Loucy (cell line): Measurements from ENCODE around the gene LASP1.

Experiments
- H2AFZ ChIP-seq: fragments of 200-600 bp; sonication (generic); 2 replicates; pipeline ENCODE4 v1.6.0; 2016; ENCODE audit warnings: antibody characterized with exemption, mild to moderate bottlenecking, low read length, moderate library complexity
- H3F3A ChIP-seq: fragments of 200-600 bp; 2 replicates; pipeline ENCODE4 v1.6.0; 2016; ENCODE audit warnings: antibody characterized with exemption, low read depth, mild to moderate bottlenecking
- H3K27me3 ChIP-seq: fragments of 200-600 bp; sonication (generic); 2 replicates; pipeline ENCODE4 v1.6.1; 2014; ENCODE audit warnings: low read length, mild to moderate bottlenecking; ENCODE audit not compliant: insufficient read depth, poor library complexity, severe bottlenecking
- H3K36me3 ChIP-seq: fragments of 200-600 bp; sonication (generic); 2 replicates; pipeline ENCODE4 v1.6.1; 2016; ENCODE audit warnings: low read length; ENCODE audit not compliant: insufficient read depth
- H3K4me1 ChIP-seq: fragments of 200-600 bp; sonication (generic); 2 replicates; pipeline ENCODE4 v1.5.1; 2014; ENCODE audit warnings: low read length, mild to moderate bottlenecking; ENCODE audit not compliant: insufficient read depth, poor library complexity, severe bottlenecking
- H3K4me2 ChIP-seq: fragments of 200-600 bp; sonication (generic); 2 replicates; pipeline ENCODE4 v1.6.0; 2014; ENCODE audit warnings: antibody characterized with exemption, low read length, low read depth, mild to moderate bottlenecking; ENCODE audit not compliant: poor library complexity, severe bottlenecking
- H3K4me3 ChIP-seq: fragments of 200-600 bp; sonication (generic); 2 replicates; pipeline ENCODE4 v1.5.1; 2014; ENCODE audit warnings: low read length, mild to moderate bottlenecking, mixed read lengths; ENCODE audit not compliant: poor library complexity, severe bottlenecking
- H3K79me2 ChIP-seq: fragments of 200-600 bp; sonication (generic); 2 replicates; pipeline ENCODE4 v1.6.1; 2014; ENCODE audit warnings: low read length; ENCODE audit not compliant: insufficient read depth
- H3K9ac ChIP-seq: fragments of 200-600 bp; sonication (generic); 2 replicates; pipeline ENCODE4 v1.6.0; 2014; ENCODE audit warnings: mild to moderate bottlenecking, low read depth, low read length, moderate library complexity; ENCODE audit not compliant: poor library complexity, severe bottlenecking
- H3K9me2 ChIP-seq: fragments of 200-600 bp; sonication (generic); replicated peaks from 2 replicates; pipeline ENCODE4 v1.6.1; 2016; ENCODE audit warnings: low read depth, low read length, mixed read lengths
- H3K9me3 ChIP-seq: fragments of 200-600 bp; sonication (generic); 2 replicates; pipeline ENCODE4 v1.6.1; 2014; ENCODE audit warnings: mild to moderate bottlenecking, antibody characterized with exemption, low read length, low read depth; ENCODE audit not compliant: insufficient read depth
- H4K20me1 ChIP-seq: fragments of 200-600 bp; sonication (generic); 2 replicates; pipeline ENCODE4 v1.6.0; 2014; ENCODE audit warnings: antibody characterized with exemption, low read length, mild to moderate bottlenecking; ENCODE audit not compliant: insufficient read depth, poor library complexity, severe bottlenecking
- EZH2phosphoT487 ChIP-seq: fragments of 200-600 bp; IDR thresholded peaks from 2 replicates; pipeline ENCODE4 v1.6.1; 2018; ENCODE audit warnings: antibody characterized with exemption, mild to moderate bottlenecking, moderate library complexity, borderline replicate concordance
- TF ChIP-seq, protein P1 (sequence below): fragments of 200-600 bp; sonication (generic); conservative IDR thresholded peaks from 2 replicates; pipeline ENCODE4 v1.5.1; 2014; ENCODE audit warnings: mild to moderate bottlenecking, antibody characterized with exemption, low read length

LASP1 gene

DNA sequence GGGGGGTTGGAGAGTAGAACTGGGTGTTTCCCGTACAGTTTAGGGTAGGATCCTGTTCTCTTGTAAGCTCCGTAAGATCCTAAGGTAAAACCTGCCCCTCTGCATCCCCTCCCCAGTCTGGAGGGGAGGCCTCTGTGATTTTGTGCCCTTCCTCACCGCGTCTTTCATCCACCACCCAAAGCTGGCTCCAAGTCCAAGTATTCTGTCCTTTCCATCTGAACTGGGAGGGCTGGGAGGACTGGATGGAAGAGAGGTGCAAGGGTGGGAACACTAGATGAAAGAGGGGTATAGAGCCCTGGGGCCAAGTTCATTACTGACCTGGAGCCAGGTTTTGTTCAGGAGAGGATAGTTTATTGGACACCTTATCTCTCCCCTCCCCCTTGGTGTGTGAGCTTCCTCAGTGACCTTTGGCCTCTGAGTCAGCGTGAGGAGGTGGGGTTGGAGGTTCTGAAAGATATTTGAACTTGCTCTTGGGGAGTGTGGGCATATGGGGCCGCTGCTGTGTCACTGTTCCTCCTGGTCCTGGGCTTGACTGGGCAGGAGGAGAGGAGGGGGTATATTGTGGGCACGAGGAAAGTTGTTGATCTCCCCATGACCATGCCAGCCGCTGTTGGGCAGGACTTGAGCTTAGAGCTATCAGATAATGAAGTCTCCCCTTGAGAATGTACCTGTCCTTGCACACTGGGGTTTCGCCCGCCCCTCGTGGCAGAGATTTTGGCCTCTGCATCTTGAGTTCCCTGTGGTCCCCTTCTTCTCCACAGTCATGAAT lies 1.6 kb downstream of the LASP1 start:
- Histone ChIP-seq H3F3A (no peaks in the 10 kb centered on the region; the same call in 1 of the 2 replicates), H3K4me3 (peak overlapping the region; percentile 88), H3K36me3 (no peaks in the 10 kb centered on the region), H4K20me1 (peaks cover 48% of the 10 kb centered on the region), H2AFZ (no peak overlapping the region), H3K9me2 (no peaks in the 10 kb centered on the region), H3K9ac (peak overlapping the region; percentile 97), H3K79me2 (peaks cover 61% of the 10 kb centered on the region), H3K4me1 (peaks cover 41% of the 10 kb centered on the region), H3K27me3 (no peaks in the 10 kb centered on the region), H3K4me2 (peak overlapping the region; percentile 89), H3K9me3 (no peaks in the 10 kb centered on the region)
- TF ChIP-seq, protein P1, sequence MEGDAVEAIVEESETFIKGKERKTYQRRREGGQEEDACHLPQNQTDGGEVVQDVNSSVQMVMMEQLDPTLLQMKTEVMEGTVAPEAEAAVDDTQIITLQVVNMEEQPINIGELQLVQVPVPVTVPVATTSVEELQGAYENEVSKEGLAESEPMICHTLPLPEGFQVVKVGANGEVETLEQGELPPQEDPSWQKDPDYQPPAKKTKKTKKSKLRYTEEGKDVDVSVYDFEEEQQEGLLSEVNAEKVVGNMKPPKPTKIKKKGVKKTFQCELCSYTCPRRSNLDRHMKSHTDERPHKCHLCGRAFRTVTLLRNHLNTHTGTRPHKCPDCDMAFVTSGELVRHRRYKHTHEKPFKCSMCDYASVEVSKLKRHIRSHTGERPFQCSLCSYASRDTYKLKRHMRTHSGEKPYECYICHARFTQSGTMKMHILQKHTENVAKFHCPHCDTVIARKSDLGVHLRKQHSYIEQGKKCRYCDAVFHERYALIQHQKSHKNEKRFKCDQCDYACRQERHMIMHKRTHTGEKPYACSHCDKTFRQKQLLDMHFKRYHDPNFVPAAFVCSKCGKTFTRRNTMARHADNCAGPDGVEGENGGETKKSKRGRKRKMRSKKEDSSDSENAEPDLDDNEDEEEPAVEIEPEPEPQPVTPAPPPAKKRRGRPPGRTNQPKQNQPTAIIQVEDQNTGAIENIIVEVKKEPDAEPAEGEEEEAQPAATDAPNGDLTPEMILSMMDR, result peak; percentile 59
- TF ChIP-seq EZH2phosphoT487, result no peak

DNA sequence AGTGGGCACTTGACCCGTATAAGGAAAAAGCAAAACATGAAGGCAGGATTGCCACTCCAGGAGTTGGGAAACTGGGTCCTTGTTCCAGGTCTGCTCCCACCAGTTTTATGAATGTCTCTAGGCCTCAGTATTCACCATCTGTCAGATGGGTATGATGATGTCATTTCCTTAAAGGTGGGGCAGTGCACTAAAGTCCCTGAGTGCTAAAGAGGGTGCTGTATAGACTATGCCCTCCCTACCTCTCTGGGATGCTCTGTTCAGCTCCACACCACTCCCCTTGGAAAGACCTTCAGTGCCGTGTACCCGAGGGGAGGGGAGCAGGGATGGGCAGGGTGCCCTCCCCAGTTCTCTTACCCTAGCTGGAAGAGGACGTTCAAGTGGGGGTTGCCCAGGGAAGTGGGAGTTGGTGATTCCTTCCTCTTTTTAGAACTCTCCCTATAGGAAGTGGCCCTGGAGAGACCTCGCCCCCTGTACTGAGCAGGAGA lies 2.2 kb downstream of the LASP1 start:
- TF ChIP-seq, protein P1, result no peak
- no peak for TF ChIP-seq EZH2phosphoT487
- Histone ChIP-seq H3K9me3 (no peaks in the 10 kb centered on the region), H3K79me2 (peaks cover 68% of the 10 kb centered on the region), H3K4me3 (peak overlapping the region; percentile 88), H3K9me2 (no peaks in the 10 kb centered on the region), H3K27me3 (no peaks in the 10 kb centered on the region), H3K36me3 (no peaks in the 10 kb centered on the region), H3F3A (no peaks in the 10 kb centered on the region; the same call in 1 of the 2 replicates), H3K4me1 (peaks cover 43% of the 10 kb centered on the region), H4K20me1 (peaks cover 52% of the 10 kb centered on the region), H2AFZ (no peak overlapping the region), H3K9ac (peak overlapping the region; percentile 97), H3K4me2 (peak overlapping the region; percentile 89)

DNA sequence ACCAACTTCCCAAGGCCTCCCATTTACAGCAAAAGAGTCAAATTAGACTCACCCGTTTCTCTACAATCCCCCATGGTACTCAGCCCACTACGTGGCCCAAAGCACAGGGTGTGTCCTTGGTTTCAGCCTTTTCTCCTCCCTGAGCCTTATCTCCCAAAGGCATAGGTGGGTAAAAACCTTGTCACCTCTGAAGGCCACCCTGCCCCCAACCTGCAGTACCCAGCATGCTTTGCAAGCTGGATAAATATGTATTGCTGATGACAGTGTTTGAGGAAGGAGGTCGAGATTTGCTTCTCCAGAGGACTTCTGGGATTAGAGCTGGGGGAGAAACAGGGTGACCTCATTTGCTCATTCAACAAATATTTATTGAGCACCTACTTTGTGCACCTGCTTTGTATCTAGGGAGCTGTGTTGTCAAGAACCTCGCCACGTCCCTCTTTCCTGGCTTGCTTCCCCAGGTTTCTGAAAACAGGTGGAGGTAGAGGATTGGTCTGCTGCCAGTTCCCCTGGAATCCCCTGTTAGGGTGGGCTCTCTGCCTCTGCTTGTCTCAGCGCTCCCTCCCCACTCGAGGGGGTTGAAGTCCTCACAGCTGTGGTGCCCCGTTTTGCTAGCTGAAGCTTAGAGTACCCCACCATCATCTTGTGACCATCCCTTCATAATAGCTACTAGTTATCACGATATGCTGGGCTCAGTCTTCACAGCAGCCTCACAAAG lies 3.0 kb downstream of the LASP1 start:
- Histone ChIP-seq H4K20me1 (peaks cover 59% of the 10 kb centered on the region), H3F3A (no peaks in the 10 kb centered on the region; the same call in 1 of the 2 replicates), H3K27me3 (no peaks in the 10 kb centered on the region), H3K79me2 (peaks cover 75% of the 10 kb centered on the region), H3K9me3 (no peaks in the 10 kb centered on the region), H3K4me2 (peak overlapping the region; percentile 89), H2AFZ (no peak overlapping the region), H3K36me3 (peaks cover 2% of the 10 kb centered on the region; the same call in 1 of the 2 replicates), H3K9me2 (no peaks in the 10 kb centered on the region), H3K4me3 (peak overlapping the region; percentile 88), H3K9ac (peak overlapping the region; percentile 97), H3K4me1 (peaks cover 51% of the 10 kb centered on the region)
- TF ChIP-seq, protein P1, result no peak
- no peak for TF ChIP-seq EZH2phosphoT487
